ENCODE data around the gene SPHK1.
"Not testable (repeated sequence)": the region's sequence is repeated elsewhere in the genome, so short reads cannot be mapped to it uniquely, and the experiment has no call there.

SPHK1 gene

DNA sequence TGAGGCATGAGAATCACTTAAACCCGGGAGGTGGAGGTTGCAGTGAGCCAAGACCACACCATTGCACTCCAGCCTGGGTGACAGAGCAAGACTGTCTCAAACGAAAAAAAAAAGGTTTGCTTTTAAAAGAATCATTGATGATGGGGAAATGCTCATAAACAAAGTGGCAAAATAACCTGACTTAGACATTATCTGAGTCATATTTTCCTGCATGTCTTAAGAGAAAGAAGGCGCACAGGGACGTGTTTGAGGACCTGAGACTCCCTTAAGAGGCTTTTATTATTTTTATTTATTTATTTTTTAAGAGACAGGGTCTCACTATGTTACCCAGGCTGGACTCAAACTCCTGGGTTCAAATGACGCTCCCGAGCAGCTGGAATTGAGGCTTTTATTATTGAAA lies 25.0 kb upstream of the SPHK1 start:
- DNase-seq: no peak
- intact Hi-C loops (cut with DNase I): no loop called here

DNA sequence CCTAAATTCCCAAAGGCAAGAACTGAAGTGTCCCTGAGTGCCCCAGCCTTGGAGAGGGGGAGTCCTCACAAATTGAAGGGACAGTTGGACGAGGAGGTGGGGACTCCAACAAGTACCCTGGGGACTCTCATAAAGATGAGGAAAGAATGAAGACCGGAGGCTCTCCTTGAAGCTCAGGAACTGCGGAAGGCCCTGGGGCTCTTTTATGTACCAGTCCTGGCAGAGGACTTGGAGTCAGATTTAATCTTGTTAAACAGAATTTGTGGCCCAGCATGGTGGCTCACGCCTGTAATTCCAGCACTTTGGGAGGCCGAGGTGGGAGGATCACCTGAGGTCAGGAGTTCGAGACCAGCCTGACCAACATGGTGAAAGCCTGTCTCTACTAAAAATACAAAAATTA lies 24.6 kb upstream of the SPHK1 start:
- intact Hi-C loops (cut with DNase I); DNase-seq: not testable (repeated sequence)

DNA sequence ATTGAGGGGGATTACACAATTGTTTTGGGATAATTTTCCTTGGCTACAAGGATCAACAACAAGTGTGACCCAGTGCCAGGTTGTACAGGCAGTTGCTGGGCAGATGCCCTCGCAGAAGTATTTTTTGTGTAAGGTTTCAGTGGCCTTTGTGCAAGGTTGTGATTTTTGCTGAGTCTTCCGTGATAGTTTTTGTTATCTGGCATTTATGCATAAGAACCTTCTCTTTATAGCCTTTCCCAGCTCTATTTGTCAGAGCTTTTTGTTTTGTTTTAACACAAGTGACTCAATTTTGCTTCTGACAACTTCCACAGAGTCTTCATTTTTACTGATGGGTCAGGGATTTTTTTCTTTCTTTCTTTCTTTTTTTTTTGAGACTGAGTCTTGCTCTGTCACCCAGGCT lies 23.9 kb upstream of the SPHK1 start:
- no peak for DNase-seq
- intact Hi-C loops (cut with DNase I): no loop called here

DNA sequence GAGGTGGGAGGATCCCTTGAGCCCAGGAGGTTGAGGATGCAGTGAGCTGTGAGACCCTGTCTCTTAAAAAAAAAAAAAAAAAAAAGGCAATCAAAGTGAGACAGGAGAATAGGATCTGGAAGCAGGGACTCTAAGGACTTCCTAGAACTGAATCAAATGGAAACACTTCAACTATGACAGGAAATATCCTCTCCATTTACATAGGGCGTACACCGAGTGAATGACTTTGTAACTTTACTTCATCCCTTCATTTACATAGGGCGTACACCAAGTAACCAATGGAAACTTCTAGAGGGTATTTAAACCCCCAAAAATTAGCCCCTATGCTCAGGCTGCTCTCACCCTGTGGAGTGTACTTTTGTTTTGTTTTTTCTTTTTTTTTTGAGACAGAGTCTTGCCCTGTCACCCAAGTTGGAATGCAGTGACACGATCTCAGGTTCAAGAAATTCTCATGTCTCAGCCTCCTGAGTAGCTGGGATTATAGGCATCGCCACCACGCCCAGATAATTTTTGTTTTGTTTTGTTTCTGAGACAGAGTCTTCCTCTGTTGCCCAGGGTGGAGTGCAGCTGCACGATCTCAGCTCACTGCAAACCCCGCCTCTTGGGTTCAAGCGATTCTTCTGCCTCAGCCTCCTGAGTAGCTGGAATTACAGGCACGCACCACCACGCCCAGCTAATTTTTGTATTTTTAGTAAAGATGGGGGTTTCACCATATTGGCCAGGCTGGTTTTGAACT lies 21.1 kb upstream of the SPHK1 start:
- intact Hi-C loops (cut with DNase I): no loop called here
- DNase-seq: no peak

DNA sequence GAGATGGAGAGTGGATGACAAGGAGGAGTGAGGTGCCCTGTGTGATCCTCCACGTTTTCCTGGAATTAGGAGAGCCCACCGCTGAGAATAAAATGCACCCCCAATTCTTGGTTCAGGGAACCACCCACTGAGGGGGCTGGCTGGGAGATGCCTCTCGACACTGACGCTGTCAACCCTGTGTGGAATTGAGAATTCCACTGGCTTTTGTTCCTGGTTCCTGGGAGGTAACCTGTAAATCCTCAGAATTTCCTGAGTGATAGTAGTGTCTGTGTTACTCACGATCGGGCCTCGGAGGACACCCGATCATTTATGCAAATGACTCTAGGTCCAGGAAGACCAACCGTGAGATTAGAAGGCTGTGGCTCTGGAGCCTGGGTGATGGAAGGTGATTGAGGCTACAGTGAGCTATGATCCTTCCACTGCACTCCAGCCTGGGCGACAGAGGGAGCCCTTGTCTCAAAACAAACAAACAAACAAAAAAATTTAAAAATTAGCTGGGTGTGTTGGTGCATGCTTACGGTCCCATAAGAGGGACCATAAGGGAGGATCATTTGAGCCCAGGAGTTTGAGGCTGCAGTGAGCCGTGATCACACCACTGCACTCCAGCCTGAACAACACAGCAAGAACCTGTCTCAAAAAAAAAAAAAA lies 19.0 kb upstream of the SPHK1 start:
- intact Hi-C loops (cut with DNase I): no loop called here
- DNase-seq: peak in 1 of 42 donors; percentile 24

DNA sequence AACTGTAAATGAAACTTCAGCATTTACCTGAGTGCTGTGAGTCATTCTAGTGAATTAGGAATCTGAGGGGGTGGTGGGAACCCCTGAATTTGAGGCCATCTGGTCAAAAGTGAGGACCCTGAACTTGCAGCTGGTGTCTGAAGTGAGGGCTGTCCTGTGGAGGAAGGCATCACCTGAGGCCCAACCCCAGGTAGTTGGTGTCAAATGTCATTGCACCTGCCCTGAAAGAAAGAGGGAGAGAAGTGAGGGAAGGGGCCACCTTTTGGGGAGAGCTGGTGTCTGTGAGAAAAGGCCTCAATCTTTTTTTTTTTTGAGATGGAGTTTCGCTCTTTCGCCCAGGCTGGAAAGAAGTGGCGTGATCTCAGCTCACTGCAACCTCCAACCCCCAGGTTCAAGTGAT lies 18.2 kb upstream of the SPHK1 start:
- intact Hi-C loops (cut with DNase I): no loop called here
- no peak for DNase-seq

DNA sequence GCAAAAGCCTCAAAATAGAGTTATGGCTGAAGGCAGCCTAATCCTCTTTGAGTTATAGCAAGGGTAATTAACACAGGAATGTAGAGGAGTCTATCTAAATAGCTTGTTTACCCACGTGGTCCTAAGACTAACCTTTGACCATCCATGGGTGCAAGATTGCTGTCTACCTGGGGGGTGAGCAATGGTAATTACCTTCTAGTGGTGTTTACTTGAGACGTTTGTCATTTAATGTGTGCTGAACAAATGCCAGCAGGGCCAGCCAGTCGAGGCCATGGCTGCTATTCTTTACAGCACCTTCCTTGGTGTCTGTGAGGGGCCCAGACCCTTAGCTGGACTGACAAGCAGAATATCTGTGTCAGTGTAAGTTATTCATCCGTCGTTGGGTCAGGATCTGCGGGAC lies 16.8 kb upstream of the SPHK1 start:
- no peak for DNase-seq
- intact Hi-C loops (cut with DNase I): no loop called here

DNA sequence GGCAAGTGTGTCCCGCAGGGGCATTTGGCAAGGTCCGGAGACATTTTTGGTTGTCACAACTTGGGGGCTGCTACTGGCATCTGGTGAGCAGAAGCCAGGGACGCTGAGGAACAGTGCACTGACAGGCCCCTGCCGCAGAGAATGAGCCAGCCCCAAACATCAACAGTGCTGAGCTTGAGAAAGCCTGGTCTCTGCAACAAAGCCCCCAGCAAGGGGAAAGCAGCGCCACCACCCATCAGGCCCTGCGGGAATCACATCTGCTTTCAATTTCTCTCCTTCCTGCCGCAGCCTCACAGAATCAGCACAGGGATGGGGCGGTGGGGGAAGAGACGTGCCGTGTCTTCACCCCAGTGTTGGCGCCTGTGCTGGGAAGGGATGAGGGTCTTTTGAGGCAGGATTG lies 15.9 kb upstream of the SPHK1 start:
- DNase-seq: no peak
- intact Hi-C loops (cut with DNase I): no loop called here

DNA sequence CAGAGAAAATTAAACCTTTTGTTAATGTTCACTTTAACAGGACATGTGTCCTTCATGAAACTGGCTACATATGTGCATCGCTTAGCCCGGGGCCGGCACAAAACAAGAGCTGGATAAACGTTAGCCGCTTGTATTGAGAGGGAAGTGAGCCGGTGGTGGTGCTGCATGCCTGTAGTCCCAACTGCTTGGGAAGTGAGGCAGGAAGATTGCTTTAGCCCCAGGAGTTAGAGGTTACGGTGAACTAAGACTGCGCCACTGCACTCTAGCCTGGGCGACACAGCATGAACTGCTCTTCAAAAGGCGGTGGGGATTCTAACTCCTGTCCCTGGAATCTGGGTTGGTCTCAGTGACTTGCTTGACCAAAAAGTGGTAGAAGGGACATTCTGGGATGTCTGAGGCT lies 15.0 kb upstream of the SPHK1 start:
- DNase-seq: no peak
- intact Hi-C loops (cut with DNase I): no loop called here

DNA sequence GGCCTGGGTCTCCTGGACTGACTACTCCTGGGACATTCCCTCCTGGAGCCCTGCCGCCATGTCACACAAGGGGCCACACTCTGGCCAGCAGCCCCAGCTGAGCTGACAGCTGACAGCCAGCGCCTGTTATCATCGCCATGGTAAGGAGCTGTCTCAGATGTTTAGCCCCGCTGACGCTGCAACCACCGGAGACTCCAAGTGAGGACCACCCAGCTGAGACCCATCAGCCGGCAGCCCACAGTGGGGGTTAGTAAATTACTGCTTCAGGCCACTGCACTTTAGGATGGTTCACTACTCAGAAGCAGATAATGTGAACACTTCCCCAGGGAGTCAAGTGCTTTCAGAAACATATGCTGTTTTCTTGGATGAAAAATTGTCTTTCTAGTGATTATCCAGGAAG lies 14.6 kb upstream of the SPHK1 start:
- DNase-seq: no peak
- intact Hi-C loops (cut with DNase I): no loop called here

DNA sequence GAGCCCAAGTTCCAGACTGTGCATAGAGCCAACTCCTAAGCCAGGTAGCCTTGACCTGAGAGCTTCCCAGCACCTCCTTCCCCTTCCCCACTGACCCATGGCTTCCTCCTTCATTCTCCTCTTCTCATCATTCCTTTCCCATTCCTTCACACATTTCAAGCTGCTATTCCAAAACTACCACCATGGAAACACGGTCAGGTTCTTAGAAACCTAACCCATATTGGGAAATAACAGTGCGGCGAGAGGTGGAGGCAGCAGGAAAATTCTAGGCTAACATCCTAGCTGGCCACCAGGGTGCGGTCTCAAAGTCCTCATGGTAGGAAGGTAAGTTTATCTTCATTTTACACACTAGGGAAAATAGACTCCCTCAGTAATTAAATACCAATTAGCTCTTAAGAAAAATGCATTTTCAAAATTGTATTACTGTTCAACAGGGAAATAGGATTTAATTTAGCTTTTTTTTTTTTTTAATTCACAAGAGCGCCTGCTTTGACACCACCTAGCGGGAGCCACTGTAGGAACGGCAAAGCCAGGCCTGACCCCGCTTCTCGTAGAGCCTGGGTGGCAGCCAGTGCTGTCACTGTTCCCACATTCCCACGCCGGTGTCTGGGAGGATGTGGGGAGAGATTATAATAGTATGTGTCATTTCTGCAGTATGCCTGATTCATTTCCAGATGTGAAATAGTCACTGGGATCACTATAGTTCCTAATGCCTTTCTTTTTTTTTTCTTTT lies 14.0 kb upstream of the SPHK1 start:
- peak; percentile 43 to 95 (median 78) for DNase-seq
- intact Hi-C loops (cut with DNase I): no loop called here

DNA sequence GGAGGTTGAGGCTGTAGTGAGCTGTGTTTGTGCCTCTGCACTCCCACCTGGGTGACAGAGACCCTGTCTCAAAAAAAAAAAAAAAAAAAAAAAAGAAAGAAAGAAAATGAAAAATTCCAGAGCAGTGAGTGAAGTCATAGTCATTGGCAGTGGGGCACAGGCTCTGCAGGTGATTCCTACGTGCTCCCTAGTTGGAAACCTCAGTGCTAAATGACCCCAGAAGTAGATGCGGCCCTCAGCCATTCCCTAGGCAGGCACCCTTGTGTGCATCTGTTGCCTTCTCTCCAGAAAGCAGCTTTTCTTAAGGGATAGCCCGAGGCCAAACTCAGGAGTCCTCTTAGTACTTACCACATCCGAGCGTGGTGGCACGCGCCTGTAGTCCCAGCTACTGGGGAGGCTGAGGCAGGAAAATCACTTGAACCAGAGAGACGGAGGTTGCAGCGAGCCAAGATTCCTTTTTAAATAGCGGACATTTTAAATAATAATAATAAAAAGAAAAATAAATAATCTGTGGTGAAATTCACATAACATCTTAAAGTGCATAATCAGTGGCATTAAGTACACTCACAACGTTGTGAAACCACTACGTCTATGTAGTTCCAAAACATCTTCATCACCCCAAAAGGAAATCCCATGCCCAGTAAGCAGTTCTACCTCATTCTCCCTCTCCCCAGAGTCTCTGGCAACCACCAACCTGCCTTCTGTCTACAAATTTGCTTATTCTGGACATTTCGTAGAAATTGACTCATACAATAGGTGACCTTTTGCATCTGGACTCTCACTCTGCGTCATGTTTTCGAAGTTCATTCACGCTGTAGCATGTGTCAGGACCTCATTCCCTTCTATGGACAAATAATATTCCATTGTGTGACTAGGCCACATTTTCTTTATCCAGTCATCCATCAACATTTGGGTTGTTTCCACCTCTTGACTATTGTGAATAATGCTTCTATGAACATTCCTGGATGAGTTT lies 12.5 kb upstream of the SPHK1 start:
- no peak for DNase-seq
- intact Hi-C loops (cut with DNase I): no loop called here

DNA sequence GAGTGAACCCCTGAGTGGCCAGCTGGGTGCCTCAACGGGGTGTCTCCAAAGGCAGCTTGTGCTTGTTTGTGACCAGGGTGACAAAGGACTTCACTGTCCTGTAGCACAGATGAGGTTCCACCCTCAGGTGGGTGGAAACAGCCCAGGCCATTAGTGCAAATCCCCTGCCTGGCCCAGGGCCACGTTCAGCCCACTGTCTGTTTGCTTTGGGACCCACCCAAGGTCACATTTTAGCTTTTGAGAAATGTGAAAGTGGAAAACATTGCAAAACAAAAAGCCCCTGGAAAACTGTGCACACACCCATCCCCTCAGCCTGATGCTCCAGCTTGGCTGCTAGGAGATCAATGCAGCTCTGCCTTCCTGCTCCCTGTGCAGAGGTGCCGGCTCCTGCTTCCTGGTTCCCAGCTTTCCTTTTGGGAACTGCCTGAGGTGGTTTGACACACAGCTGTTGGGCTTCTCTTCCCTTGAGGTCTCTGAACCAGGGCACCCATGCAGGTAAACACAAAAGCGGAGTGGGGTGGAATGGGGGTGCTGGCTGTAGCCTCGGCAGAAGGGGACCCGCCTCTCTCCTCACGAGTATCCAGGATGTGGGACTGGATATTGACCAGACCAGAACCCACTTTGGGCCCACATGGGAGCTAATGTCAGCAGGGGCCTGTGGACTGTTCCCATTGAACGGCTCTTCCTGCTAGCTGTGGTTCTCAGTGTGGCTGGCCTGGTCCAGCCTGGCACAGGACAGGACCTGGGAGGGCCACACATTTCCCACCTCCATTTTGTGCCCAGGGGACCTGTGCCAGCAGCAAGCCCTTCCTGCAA lies 7.9 kb upstream of the SPHK1 start:
- intact Hi-C loops (cut with DNase I): no loop called here
- no peak for DNase-seq

DNA sequence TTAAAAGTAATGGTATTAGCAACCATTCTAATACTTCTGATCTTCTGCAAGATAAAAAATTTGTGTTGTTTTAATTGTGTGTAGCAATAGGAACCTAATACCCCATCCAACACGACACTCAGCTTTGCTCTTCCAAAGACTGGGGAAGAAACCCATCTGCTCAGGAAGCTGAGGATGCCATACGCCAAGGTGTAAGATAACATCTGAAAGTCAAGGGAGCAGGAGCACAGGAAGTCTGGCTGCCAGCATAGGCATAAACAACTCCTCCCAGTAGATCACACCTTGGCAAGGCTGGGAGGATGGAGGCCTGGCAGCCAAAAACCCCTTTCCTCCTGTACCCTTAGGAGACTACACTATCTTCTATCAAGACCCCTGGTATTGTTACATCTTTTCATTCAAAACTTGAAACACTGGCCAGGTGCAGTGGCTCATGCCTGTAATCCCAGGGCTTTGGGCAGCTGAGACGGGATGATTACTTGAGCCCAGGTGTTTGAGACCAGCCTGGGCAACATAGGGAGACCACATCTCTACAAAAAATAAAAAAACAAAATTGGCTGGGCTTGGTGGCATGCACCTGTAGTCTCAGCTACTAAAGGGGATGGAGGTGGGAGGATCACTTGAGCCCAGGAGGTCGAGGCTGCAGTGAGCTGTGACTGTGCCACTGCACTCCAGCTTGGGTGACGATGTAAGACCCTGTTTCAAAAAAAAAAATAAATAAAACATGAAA lies 5.7 kb upstream of the SPHK1 start:
- intact Hi-C loops (cut with DNase I): no loop called here
- no peak for DNase-seq

DNA sequence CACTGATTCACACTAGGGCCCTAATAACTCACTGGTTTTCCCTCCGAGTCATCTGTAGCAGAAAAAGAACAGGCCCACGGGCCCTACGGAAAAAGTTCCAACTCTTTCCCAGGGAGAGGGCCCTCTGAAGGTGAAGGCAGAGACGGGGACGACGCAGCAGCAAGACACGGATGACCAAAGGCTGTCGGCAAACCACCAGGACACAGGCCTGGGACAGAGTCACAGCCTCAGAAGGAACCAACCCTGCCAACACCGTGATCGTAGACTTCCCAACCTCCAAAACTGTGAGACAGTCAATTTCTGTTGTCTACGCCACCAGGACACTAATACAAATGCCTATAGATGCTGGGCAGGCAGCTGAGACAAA lies 5.2 kb upstream of the SPHK1 start:
- intact Hi-C loops (cut with DNase I): no loop called here
- no peak for DNase-seq

DNA sequence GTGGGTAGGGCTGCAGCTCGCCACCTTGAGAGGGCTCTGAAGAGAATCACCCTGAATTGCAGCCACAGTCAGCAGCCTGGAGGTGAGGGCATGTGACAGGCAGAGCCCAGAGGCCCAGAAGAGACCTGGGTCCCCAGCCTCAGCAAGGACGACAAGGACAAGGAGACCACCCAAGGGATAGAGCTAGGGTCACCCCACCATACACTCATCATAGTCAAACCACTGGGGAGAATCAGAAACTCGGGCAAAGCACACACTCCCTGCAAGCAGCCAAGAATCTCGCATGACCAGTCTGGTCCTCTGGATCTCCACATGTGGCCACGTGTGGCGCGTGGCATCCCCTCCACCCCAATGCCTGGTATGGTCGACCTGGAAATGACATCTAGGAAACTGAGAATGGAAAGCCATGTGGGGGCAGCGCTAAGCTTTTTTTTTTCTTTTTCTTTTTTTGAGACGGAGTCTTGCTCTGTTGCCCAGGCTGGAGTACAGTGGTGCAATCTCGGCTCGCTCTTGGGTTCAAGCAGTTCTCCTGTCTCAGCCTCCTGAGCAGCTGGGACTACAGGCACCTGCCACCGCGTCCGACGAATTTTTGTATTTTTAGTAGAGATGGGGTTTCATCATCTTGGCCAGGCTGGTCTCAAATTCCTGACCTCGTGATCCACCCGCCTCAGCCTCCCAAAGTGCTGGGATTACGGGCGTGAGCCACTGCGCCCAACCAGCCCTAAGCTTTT lies 4.6 kb upstream of the SPHK1 start:
- DNase-seq: no peak
- intact Hi-C loops (cut with DNase I): no loop called here

DNA sequence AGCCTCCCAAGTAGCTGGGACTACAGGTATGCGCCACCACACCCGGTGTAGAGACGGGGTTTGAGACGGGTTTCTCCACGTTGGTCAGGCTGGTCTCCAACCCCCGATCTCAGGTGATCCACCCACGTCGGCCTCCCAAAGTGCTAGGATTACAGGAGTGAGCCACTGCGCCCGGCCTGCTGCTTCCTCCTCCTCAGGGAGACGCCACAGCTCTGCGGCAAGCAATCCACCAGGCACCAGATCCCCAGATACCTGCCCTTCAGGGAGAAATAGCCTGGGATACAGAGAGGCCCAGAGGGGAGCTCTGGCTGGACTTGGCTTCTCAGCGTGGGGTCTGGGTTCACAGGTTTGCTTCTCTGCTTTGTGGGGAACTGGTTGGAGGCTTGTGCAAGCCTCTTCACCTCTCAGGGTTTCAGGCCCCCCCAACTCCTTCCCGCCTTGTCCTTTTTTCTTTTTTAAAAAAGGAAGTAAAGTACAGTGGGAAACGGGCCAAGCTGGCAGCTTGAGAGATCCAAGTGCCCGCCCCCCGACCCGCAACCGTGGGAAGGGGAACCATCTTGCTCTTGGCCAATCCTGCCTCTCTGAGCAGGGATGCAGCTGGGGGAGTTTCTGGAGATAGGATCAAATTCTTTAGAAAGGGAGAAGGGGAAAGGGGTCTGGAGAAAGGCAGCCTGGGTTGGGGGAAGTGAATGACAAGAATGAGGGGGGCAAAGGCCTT lies 2.6 kb upstream of the SPHK1 start:
- intact Hi-C loops (cut with DNase I): no loop called here
- DNase-seq: peak in 7 of 42 donors; percentile 25 to 62 (median 35)

Measured in head of caudate nucleus (tissue), 42 donors.